ENCODE data around the gene DKC1. TPM values are rescaled to one million over a fixed set of nuclear protein-coding genes. Genes with fewer than 3 reads are reported as not detected.

The DKC1 gene
- total RNA-seq, 3 donors from 2014 or later, result 23.2 to 41.0 (median 40.5) TPM

DNA sequence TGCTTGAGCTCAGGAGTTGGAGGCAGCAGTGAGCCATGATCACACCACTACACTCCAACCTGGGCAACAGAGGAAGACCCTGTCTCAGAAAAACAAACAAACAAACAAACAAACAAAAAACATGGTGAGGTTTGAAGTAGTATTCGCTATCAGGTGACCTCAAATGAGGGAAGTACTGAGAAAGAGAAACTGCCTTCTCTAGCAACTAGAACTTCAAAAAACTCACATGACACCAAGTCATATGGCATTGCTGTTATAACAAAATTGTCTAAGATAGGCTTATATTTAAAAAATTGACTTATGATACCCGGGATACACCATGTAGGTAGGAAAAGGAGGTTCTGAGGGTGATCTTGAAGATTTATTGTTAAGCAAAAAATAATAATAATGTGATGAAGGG is 32.4 kb downstream of the DKC1 start:
- Histone ChIP-seq H3K27me3 (peaks cover 0 to 3% of the 10 kb centered on the region in 2 donors), H3K27ac (no peak overlapping the region), H3K9me3 (no peaks in the 10 kb centered on the region), H3K4me1 (no peaks in the 10 kb centered on the region), H3K4me3 (no peak overlapping the region), H3K36me3 (no peaks in the 10 kb centered on the region)
- no peak for DNase-seq (ENCODE audit: low spot score in 2 of 2)
- TF ChIP-seq POLR2AphosphoS5 (IDR thresholded peaks at IDR 0.05) (no peak), POLR2A (IDR thresholded peaks at IDR 0.05) (no peak)
- TF ChIP-seq, protein P1, sequence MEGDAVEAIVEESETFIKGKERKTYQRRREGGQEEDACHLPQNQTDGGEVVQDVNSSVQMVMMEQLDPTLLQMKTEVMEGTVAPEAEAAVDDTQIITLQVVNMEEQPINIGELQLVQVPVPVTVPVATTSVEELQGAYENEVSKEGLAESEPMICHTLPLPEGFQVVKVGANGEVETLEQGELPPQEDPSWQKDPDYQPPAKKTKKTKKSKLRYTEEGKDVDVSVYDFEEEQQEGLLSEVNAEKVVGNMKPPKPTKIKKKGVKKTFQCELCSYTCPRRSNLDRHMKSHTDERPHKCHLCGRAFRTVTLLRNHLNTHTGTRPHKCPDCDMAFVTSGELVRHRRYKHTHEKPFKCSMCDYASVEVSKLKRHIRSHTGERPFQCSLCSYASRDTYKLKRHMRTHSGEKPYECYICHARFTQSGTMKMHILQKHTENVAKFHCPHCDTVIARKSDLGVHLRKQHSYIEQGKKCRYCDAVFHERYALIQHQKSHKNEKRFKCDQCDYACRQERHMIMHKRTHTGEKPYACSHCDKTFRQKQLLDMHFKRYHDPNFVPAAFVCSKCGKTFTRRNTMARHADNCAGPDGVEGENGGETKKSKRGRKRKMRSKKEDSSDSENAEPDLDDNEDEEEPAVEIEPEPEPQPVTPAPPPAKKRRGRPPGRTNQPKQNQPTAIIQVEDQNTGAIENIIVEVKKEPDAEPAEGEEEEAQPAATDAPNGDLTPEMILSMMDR (IDR thresholded peaks at IDR 0.05), result no peak
- intact Hi-C loops (cut with DNase I; ENCODE audit: low total_unique reads), result no loop called here

DNA sequence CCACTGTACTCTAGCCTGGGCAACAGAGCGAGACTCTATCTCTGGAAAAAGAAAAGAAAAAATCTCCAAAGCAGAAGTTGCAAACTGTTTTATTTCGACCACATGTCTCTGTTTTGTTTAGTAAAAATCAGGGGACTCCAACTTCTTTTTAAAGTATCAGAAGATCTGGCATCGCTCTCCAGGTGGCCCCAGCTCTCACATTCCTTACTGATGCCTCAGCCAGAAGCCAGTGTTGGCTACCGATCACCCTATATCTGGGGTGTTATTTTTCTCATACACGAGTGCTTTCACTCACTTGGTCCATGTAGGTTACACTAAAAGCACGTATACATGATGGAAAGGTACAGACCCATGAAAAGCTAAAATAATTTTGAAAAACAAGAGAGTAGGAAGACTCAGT is 34.3 kb downstream of the DKC1 start:
- intact Hi-C loops (cut with DNase I; ENCODE audit: low total_unique reads), result no loop called here
- DNase-seq (ENCODE audit: low spot score in 2 of 2), result no peak
- no peaks in the 10 kb centered on the region for H3K9me3 ChIP-seq
- H3K4me1 ChIP-seq, result no peaks in the 10 kb centered on the region
- no peak overlapping the region for H3K4me3 ChIP-seq
- H3K36me3 ChIP-seq, result no peaks in the 10 kb centered on the region
- TF ChIP-seq, protein P1 (IDR thresholded peaks at IDR 0.05), result no peak
- TF ChIP-seq POLR2A (IDR thresholded peaks at IDR 0.05) (no peak), POLR2AphosphoS5 (IDR thresholded peaks at IDR 0.05) (no peak)
- H3K27me3 ChIP-seq, result peaks cover 0 to 3% of the 10 kb centered on the region in 2 donors
- H3K27ac ChIP-seq, result no peak overlapping the region

DNA sequence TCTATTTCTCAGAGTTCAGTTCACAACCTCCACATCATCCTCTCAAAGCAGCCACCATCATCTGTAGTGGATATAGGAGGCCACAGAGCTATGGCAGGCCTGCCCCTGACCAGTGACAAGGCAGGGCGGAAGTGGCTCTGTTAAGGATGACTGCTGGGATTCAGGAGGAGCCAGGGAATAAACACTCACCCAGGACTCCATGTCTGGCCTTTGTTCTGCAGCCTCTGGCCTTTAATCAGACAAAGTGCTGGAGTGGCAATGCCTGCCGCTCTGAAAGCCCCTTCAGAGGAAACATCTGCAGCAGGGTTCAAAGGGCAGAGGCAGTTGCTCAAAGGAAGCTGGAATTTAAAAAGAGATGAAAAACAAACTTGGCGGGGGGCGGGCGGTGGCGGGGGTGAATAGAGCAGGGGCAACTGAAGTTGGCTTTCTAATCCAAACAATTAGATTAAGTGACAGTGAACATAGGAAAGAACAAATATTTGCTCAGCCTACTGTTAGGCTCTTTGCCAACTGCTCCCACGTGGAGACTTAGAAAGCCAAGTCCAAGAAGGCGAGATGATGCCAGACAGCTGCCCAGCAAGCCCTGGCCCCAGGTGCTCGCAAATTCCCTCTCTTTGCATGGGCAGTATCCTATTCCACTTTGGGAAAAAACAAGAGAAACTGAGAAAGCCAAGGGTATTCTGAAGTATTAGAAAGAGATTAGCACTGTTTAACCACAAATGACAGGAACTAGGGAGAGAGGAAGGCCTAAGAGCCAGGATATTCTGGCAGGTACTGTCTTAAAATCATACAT is 37.1 kb downstream of the DKC1 start:
- Histone ChIP-seq H3K9me3 (no peaks in the 10 kb centered on the region), H3K27me3 (peaks cover 0 to 4% of the 10 kb centered on the region in 2 donors), H3K27ac (peak overlapping the region in 1 of 2 donors; percentile 35), H3K4me1 (no peaks in the 10 kb centered on the region), H3K36me3 (no peaks in the 10 kb centered on the region), H3K4me3 (no peak overlapping the region)
- no peak for DNase-seq (ENCODE audit: low spot score in 2 of 2)
- TF ChIP-seq POLR2A (IDR thresholded peaks at IDR 0.05) (no peak), POLR2AphosphoS5 (IDR thresholded peaks at IDR 0.05) (no peak)
- TF ChIP-seq, protein P1 (IDR thresholded peaks at IDR 0.05), result no peak
- intact Hi-C loops (cut with DNase I; ENCODE audit: low total_unique reads), result no loop called here

DNA sequence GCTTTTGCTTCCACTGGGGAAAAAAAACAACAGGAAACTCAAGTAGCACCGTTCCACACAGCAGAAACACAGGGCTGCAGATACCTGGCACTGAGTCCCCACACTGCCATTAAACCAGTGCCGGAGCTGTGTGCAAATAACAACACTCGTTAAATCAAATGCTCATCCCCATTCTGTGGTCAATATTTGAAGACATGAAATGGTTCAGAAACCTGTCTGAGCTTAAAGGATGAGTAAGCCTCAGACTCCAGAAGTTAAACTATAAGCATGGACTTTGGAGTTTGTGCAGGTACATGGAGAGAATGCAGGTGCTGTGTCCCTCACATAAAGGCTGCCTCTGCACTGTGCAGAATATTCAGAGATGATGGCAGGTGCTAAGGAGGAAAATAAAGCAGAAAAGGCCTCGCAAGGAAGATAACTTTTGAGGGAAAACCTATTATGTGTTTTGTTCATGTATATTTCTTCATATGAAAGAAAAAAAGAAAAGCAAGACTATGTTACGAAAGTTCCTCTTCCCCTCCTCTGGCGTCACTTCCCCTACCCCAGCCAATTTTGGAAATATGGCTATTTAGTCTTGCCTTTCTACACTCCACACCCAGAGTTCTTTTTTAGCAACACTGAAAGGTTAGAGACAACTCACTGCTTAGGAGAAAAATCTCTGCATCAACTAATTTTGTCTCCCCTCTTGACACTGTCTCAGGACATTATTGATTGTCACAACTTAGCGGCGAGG is 38.0 kb downstream of the DKC1 start:
- intact Hi-C loops (cut with DNase I; ENCODE audit: low total_unique reads), result no loop called here
- H3K9me3 ChIP-seq, result no peaks in the 10 kb centered on the region
- H3K4me1 ChIP-seq, result no peaks in the 10 kb centered on the region
- H3K27ac ChIP-seq, result peak overlapping the region in 1 of 2 donors; percentile 35
- no peak for DNase-seq (ENCODE audit: low spot score in 2 of 2)
- TF ChIP-seq POLR2A (IDR thresholded peaks at IDR 0.05) (no peak), POLR2AphosphoS5 (IDR thresholded peaks at IDR 0.05) (no peak)
- TF ChIP-seq, protein P1 (IDR thresholded peaks at IDR 0.05), result no peak
- H3K36me3 ChIP-seq, result no peaks in the 10 kb centered on the region
- peaks cover 0 to 4% of the 10 kb centered on the region in 2 donors for H3K27me3 ChIP-seq
- no peak overlapping the region for H3K4me3 ChIP-seq

DNA sequence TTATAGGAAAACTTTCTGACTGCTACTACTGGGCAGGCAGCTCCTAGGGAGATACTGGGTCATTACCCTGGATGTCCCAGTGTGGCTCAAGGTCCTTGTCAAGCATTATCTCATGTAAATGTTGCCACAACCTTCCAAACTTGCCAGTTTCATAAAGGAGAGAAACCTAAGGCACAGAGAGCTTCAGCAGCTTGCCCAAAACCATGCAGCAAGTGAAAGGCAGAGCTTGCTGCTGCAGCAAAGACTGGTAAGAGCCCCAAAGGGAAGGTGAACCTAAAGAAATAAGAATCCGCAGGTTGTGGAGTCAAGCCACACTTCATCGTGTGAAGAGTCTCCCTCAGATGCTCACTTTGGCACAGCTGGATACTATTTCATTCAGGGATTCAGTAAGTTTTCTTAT is 40.3 kb downstream of the DKC1 start:
- H3K4me1 ChIP-seq, result no peaks in the 10 kb centered on the region
- no peak overlapping the region for H3K4me3 ChIP-seq
- no peak overlapping the region for H3K27ac ChIP-seq
- TF ChIP-seq POLR2AphosphoS5 (IDR thresholded peaks at IDR 0.05) (no peak), POLR2A (IDR thresholded peaks at IDR 0.05) (no peak)
- TF ChIP-seq, protein P1 (IDR thresholded peaks at IDR 0.05), result no peak
- H3K36me3 ChIP-seq, result no peaks in the 10 kb centered on the region
- DNase-seq (ENCODE audit: low spot score in 2 of 2), result no peak
- no peaks in the 10 kb centered on the region for H3K9me3 ChIP-seq
- peaks cover 0 to 4% of the 10 kb centered on the region in 2 donors for H3K27me3 ChIP-seq
- intact Hi-C loops (cut with DNase I; ENCODE audit: low total_unique reads), result no loop called here

Measured in breast epithelium (tissue), 4 donors.